Keratinocyte (primary cell): Measurements from ENCODE around the gene RAB38.

Experiments
- CTCF ChIP-seq, 3 experiments: IDR thresholded peaks in 1 of 3; conservative IDR thresholded peaks in 1 of 3; optimal IDR thresholded peaks in 1 of 3; 2 replicates in 2 of 3; 3 replicates in 1 of 3; pipeline versions ENCODE3 to v1.5.1; 2011; ENCODE audit warnings: low read length in 3 of 3, mild to moderate bottlenecking in 3 of 3, moderate library complexity in 2 of 3, control low read depth in 1 of 3, inconsistent platforms in 1 of 3; ENCODE audit not compliant: insufficient read depth in 2 of 3; ENCODE audit errors: extremely low read depth in 1 of 3
- EZH2 ChIP-seq: IDR thresholded peaks from one replicate; pipeline ENCODE4 v1.6.1; 2012; ENCODE audit warnings: inconsistent platforms, mild to moderate bottlenecking, low read length, moderate library complexity

- no peak for TF ChIP-seq CTCF (optimal IDR thresholded peaks at IDR 0.05 in 1 of 3, IDR thresholded peaks at IDR 0.05 in 1 of 3, conservative IDR thresholded peaks at IDR 0.05 in 1 of 3; ENCODE audit: extremely low read depth in 1 of 3, insufficient read depth in 2 of 3, low read length in 3 of 3)
- TF ChIP-seq EZH2, result no peak
These were observed 109.2 kb downstream of the RAB38 start for GRCh38 chr11:88066090-88066489.
